ENCODE data around the gene C6. TPM values are rescaled to one million over a fixed set of nuclear protein-coding genes. Genes with fewer than 3 reads are reported as not detected.

C6 gene
- polyA plus RNA-seq, 1 donor from 2014 or later: 2.6 TPM

DNA sequence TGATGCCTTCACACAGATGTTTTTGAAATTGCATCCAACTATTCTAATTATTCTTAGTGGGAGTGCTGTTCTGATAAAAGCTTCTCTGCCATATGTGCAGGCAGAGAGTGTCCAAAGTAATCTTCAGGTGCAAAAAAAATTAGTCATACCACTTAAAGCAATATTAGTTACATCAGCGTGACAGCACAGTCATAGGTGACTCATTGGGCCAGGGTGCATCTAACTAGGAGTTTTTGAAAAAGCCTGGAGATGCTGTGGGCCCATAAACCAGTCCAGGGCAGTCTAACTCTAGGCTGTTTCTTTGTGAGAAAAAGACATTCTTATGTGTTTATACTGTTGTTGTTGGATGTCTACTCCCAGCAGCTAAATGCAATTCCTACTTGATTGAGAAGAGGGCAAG is 33.0 kb upstream of the C6 start:
- no peaks in the 10 kb centered on the region for H3K9me3 ChIP-seq (ENCODE audit: low read length)
- H3K27ac ChIP-seq (ENCODE audit: low read length): no peak overlapping the region
- H3K4me3 ChIP-seq (ENCODE audit: low read length): no peak overlapping the region
- no peak overlapping the region for H3K4me2 ChIP-seq (ENCODE audit: low read length)
- no peaks in the 10 kb centered on the region for H3K79me2 ChIP-seq (replicated peaks; ENCODE audit: insufficient read depth, low read length)
- H3K36me3 ChIP-seq (ENCODE audit: insufficient read depth, low read length): no peaks in the 10 kb centered on the region
- H3K9ac ChIP-seq (ENCODE audit: low read length): no peak overlapping the region
- H3K9me2 ChIP-seq (ENCODE audit: insufficient read depth, low read length): no peaks in the 10 kb centered on the region
- no peaks in the 10 kb centered on the region for H3K27me3 ChIP-seq (ENCODE audit: insufficient read depth, low read depth, low read length)
- H3F3A ChIP-seq (ENCODE audit: insufficient read depth, low read length, poor library complexity, severe bottlenecking): no peaks in the 10 kb centered on the region
- H2AFZ ChIP-seq (ENCODE audit: low read depth, low read length): no peak overlapping the region
- TF ChIP-seq, protein P1, sequence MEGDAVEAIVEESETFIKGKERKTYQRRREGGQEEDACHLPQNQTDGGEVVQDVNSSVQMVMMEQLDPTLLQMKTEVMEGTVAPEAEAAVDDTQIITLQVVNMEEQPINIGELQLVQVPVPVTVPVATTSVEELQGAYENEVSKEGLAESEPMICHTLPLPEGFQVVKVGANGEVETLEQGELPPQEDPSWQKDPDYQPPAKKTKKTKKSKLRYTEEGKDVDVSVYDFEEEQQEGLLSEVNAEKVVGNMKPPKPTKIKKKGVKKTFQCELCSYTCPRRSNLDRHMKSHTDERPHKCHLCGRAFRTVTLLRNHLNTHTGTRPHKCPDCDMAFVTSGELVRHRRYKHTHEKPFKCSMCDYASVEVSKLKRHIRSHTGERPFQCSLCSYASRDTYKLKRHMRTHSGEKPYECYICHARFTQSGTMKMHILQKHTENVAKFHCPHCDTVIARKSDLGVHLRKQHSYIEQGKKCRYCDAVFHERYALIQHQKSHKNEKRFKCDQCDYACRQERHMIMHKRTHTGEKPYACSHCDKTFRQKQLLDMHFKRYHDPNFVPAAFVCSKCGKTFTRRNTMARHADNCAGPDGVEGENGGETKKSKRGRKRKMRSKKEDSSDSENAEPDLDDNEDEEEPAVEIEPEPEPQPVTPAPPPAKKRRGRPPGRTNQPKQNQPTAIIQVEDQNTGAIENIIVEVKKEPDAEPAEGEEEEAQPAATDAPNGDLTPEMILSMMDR (IDR thresholded peaks at IDR 0.05; ENCODE audit: poor library complexity, severe bottlenecking): no peak
- TF ChIP-seq POLR2AphosphoS5 (IDR thresholded peaks at IDR 0.05): peak; percentile 28
- no peaks in the 10 kb centered on the region for H4K20me1 ChIP-seq (ENCODE audit: insufficient read depth)

DNA sequence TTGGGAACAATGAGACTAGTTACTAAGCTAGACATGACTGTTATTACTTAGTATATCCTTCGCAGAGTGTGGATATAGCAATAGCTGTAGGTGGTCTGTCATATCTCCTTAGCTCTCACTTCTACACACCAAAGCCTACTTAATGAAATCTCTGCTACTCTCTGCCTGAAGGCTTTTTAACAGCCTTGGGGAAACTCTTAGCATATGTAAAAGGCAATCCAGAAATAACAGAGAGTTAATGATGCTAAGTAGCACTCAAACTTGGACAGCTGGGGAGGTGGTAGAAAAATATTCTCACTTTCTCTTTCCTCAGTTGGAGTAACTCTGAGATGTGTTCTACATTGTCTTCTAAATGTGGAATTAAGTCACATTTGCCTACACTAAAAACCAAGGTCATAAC is 30.2 kb upstream of the C6 start:
- Histone ChIP-seq H3K9me2 (ENCODE audit: insufficient read depth, low read length) (no peaks in the 10 kb centered on the region), H3K27ac (ENCODE audit: low read length) (no peak overlapping the region), H4K20me1 (ENCODE audit: insufficient read depth) (no peaks in the 10 kb centered on the region), H2AFZ (ENCODE audit: low read depth, low read length) (no peak overlapping the region), H3K4me3 (ENCODE audit: low read length) (no peak overlapping the region), H3K36me3 (ENCODE audit: insufficient read depth, low read length) (no peaks in the 10 kb centered on the region), H3K4me2 (ENCODE audit: low read length) (no peak overlapping the region), H3K9ac (ENCODE audit: low read length) (no peak overlapping the region), H3K9me3 (ENCODE audit: low read length) (no peaks in the 10 kb centered on the region), H3K27me3 (ENCODE audit: insufficient read depth, low read depth, low read length) (no peaks in the 10 kb centered on the region), H3K79me2 (replicated peaks; ENCODE audit: insufficient read depth, low read length) (no peaks in the 10 kb centered on the region), H3F3A (ENCODE audit: insufficient read depth, low read length, poor library complexity, severe bottlenecking) (no peaks in the 10 kb centered on the region)
- TF ChIP-seq SMC3 (conservative IDR thresholded peaks at IDR 0.05; ENCODE audit: poor library complexity): no peak
- TF ChIP-seq TAF1 (IDR thresholded peaks at IDR 0.05; ENCODE audit: low read depth): no peak
- TF ChIP-seq EZH2 (IDR thresholded peaks at IDR 0.05; ENCODE audit: borderline replicate concordance, insufficient read depth, low read length, poor library complexity, severe bottlenecking): no peak
- TF ChIP-seq, protein P1 (IDR thresholded peaks at IDR 0.05; ENCODE audit: poor library complexity, severe bottlenecking): no peak
- TF ChIP-seq, protein P2, sequence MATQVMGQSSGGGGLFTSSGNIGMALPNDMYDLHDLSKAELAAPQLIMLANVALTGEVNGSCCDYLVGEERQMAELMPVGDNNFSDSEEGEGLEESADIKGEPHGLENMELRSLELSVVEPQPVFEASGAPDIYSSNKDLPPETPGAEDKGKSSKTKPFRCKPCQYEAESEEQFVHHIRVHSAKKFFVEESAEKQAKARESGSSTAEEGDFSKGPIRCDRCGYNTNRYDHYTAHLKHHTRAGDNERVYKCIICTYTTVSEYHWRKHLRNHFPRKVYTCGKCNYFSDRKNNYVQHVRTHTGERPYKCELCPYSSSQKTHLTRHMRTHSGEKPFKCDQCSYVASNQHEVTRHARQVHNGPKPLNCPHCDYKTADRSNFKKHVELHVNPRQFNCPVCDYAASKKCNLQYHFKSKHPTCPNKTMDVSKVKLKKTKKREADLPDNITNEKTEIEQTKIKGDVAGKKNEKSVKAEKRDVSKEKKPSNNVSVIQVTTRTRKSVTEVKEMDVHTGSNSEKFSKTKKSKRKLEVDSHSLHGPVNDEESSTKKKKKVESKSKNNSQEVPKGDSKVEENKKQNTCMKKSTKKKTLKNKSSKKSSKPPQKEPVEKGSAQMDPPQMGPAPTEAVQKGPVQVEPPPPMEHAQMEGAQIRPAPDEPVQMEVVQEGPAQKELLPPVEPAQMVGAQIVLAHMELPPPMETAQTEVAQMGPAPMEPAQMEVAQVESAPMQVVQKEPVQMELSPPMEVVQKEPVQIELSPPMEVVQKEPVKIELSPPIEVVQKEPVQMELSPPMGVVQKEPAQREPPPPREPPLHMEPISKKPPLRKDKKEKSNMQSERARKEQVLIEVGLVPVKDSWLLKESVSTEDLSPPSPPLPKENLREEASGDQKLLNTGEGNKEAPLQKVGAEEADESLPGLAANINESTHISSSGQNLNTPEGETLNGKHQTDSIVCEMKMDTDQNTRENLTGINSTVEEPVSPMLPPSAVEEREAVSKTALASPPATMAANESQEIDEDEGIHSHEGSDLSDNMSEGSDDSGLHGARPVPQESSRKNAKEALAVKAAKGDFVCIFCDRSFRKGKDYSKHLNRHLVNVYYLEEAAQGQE (IDR thresholded peaks at IDR 0.05; ENCODE audit: borderline replicate concordance): no peak
- TF ChIP-seq MXI1 (conservative IDR thresholded peaks at IDR 0.05; ENCODE audit: poor library complexity, severe bottlenecking): no peak
- no peak for TF ChIP-seq POLR2AphosphoS5 (IDR thresholded peaks at IDR 0.05)

Data from neural cell (in vitro differentiated cells).